Suppressor macrophage treated with lipopolysaccharide for 4 hours (primary cell): ENCODE results near the gene RYR2.
"Not testable (repeated sequence)": the region's sequence is repeated elsewhere in the genome, so short reads cannot be mapped to it uniquely, and the experiment has no call there.

Experiments used
- DNase-seq: peaks from one replicate; pipeline ENCODE4 v3.0.0-alpha.2; 2020

RYR2 gene

GRCh38 chr1:237211031-237211430 is 169.0 kb downstream of the RYR2 start:
- no peak for DNase-seq

- no peak for DNase-seq
These were observed 169.6 kb downstream of the RYR2 start for GRCh38 chr1:237211540-237211939.

GRCh38 chr1:237219751-237220642 is 178.0 kb downstream of the RYR2 start:
- DNase-seq: no peak

- DNase-seq: no peak
These were observed 181.4 kb downstream of the RYR2 start for GRCh38 chr1:237223419-237223818.

- no peak for DNase-seq
These were observed 184.4 kb downstream of the RYR2 start for GRCh38 chr1:237226177-237226944.

- DNase-seq: no peak
These were observed 185.5 kb downstream of the RYR2 start for GRCh38 chr1:237227476-237227875.

GRCh38 chr1:237228421-237228820 is 186.4 kb downstream of the RYR2 start:
- no peak for DNase-seq

- DNase-seq: no peak
These were observed 187.3 kb downstream of the RYR2 start for GRCh38 chr1:237229333-237229732.

GRCh38 chr1:237232501-237232900 is 190.5 kb downstream of the RYR2 start:
- DNase-seq: no peak

GRCh38 chr1:237235091-237235490 is 193.1 kb downstream of the RYR2 start:
- no peak for DNase-seq

- no peak for DNase-seq
These were observed 195.7 kb downstream of the RYR2 start for GRCh38 chr1:237237721-237238120.

- DNase-seq: no peak
These were observed 197.3 kb downstream of the RYR2 start for GRCh38 chr1:237239248-237239647.

GRCh38 chr1:237241038-237241437 is 199.1 kb downstream of the RYR2 start:
- DNase-seq: no peak

- no peak for DNase-seq
These were observed 202.8 kb downstream of the RYR2 start for GRCh38 chr1:237244778-237245177.

- no peak for DNase-seq
These were observed 205.5 kb downstream of the RYR2 start for GRCh38 chr1:237247442-237247841.

- no peak for DNase-seq
These were observed 207.1 kb downstream of the RYR2 start for GRCh38 chr1:237249120-237249519.

- DNase-seq: no peak
These were observed 208.1 kb downstream of the RYR2 start for GRCh38 chr1:237250055-237250454.

- DNase-seq: no peak
These were observed 213.1 kb downstream of the RYR2 start for GRCh38 chr1:237255071-237255470.

- no peak for DNase-seq
These were observed 216.9 kb downstream of the RYR2 start for GRCh38 chr1:237258871-237259270.

GRCh38 chr1:237261198-237261597 is 219.2 kb downstream of the RYR2 start:
- DNase-seq: no peak

- DNase-seq: no peak
These were observed 225.8 kb downstream of the RYR2 start for GRCh38 chr1:237267743-237268142.

- DNase-seq: no peak
These were observed 228.0 kb downstream of the RYR2 start for GRCh38 chr1:237269938-237270337.

GRCh38 chr1:237270353-237270752 is 228.4 kb downstream of the RYR2 start:
- no peak for DNase-seq

- DNase-seq: not testable (repeated sequence)
These were observed 236.0 kb downstream of the RYR2 start for GRCh38 chr1:237277994-237278393.
